Testis (tissue), 2 donors: ENCODE data around the gene CIITA.

Source experiments
- POLR2A ChIP-seq: fragments of 450-650 bp; IDR thresholded peaks from one replicate; pipeline ENCODE4 v1.6.1; 2017; ENCODE audit warnings: antibody characterized with exemption, mild to moderate bottlenecking, moderate library complexity
- TF ChIP-seq, protein P1 (sequence below), 3 experiments: fragments of 450-650 bp in 2 of 3; fragments of 200-600 bp in 1 of 3; sonication (generic) in 1 of 3; IDR thresholded peaks; one replicate each; pipeline ENCODE4 v1.5.1; 2016 to 2019; ENCODE audit warnings: antibody characterized with exemption in 3 of 3, mild to moderate bottlenecking in 2 of 3, moderate library complexity in 1 of 3

DNA sequence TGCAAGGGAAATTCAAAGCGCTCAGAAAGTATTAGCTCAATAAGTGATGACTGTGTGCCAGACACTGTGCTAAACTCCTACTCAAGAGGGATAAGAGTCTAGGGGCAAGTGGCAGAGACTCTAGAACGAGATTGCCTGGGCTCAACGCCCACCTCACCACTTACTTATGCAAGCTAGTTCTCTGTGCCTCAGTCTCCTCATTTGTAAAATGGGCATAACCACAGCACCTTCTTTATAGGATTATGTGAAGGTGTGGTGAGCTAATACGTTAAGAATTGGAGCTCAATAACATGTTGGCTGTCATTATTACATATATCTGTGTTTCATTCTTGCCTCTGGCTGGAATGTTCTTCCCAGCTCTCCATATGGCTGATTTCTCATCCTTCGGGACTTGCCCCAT lies 49.9 kb downstream of the CIITA start:
- TF ChIP-seq, protein P1, sequence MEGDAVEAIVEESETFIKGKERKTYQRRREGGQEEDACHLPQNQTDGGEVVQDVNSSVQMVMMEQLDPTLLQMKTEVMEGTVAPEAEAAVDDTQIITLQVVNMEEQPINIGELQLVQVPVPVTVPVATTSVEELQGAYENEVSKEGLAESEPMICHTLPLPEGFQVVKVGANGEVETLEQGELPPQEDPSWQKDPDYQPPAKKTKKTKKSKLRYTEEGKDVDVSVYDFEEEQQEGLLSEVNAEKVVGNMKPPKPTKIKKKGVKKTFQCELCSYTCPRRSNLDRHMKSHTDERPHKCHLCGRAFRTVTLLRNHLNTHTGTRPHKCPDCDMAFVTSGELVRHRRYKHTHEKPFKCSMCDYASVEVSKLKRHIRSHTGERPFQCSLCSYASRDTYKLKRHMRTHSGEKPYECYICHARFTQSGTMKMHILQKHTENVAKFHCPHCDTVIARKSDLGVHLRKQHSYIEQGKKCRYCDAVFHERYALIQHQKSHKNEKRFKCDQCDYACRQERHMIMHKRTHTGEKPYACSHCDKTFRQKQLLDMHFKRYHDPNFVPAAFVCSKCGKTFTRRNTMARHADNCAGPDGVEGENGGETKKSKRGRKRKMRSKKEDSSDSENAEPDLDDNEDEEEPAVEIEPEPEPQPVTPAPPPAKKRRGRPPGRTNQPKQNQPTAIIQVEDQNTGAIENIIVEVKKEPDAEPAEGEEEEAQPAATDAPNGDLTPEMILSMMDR (IDR thresholded peaks at IDR 0.05) = no peak
- TF ChIP-seq POLR2A = no peak
